HFFc6 (cell line): Measurements from ENCODE around the gene PPP2R5C. TPM values are rescaled to one million over a fixed set of nuclear protein-coding genes. Genes with fewer than 3 reads are reported as not detected.

Experiments
- DNase-seq: peaks from one replicate; pipeline ENCODE4 v3.0.0-alpha.2; 2018
- H3K27ac Mint-ChIP-seq: 2 replicates; pipeline ENCODE4 v1.8.0; 2020; ENCODE audit warnings: mild to moderate bottlenecking, mixed read lengths
- H3K27me3 Mint-ChIP-seq: 2 replicates; pipeline ENCODE4 v1.8.0; 2021; ENCODE audit warnings: mild to moderate bottlenecking, moderate library complexity, mixed read lengths; ENCODE audit not compliant: insufficient read depth
- H3K36me3 Mint-ChIP-seq: 2 replicates; pipeline ENCODE4 v1.8.0; 2021; ENCODE audit warnings: low read depth, mixed read lengths
- H3K4me1 Mint-ChIP-seq: 2 replicates; pipeline ENCODE4 v1.8.0; 2020; ENCODE audit warnings: low read depth, mixed read lengths
- H3K4me3 Mint-ChIP-seq: 2 replicates; pipeline ENCODE4 v1.8.0; 2020; ENCODE audit warnings: mild to moderate bottlenecking, moderate library complexity, mixed read lengths
- H3K9me3 Mint-ChIP-seq: 2 replicates; pipeline ENCODE4 v1.8.0; 2020; ENCODE audit warnings: mild to moderate bottlenecking, mixed read lengths
- CTCF ChIP-seq: fragments of 200-600 bp; sonication (generic); IDR thresholded peaks from 2 replicates; pipeline ENCODE4 v1.5.0; 2021; ENCODE audit warnings: antibody characterized with exemption, mild to moderate bottlenecking
- total RNA-seq, 6 experiments: library from RNA; stranded (reverse); fragmentation: NEBNext Ultra II Directional; extraction: Animal tissue kit (Norgen Biotek cat#: 25700); gene quantifications; 2 replicates in 1 of 6; 3 replicates in 5 of 6; pipeline ENCODE4 v1.2.3, GENCODE V29; 2021

Gene PPP2R5C
- total RNA-seq, 6 experiments from 2014 or later: 108 to 128 (median 122) TPM

- no peaks in the 10 kb centered on the region for H3K36me3 Mint-ChIP-seq
- no peaks in the 10 kb centered on the region; the same call in 1 of the 2 replicates for H3K27me3 Mint-ChIP-seq
These were observed 194.8 kb downstream of the PPP2R5C start for GRCh38 chr14:101956179-101956885.

GRCh38 chr14:101957406-101958234, 196.1 kb downstream of the PPP2R5C start:
- H3K4me1 Mint-ChIP-seq: peaks cover 33% of the 10 kb centered on the region

More at GRCh38 chr14:101956179-101956885, 194.8 kb downstream of the PPP2R5C start:
- H3K27ac Mint-ChIP-seq: no peak overlapping the region
- H3K4me3 Mint-ChIP-seq: no peak overlapping the region
- no peak for DNase-seq
- TF ChIP-seq CTCF: no peak
- peaks cover 20% of the 10 kb centered on the region for H3K4me1 Mint-ChIP-seq
- H3K9me3 Mint-ChIP-seq: no peaks in the 10 kb centered on the region

GRCh38 chr14:101958418-101959180, 197.1 kb downstream of the PPP2R5C start:
- Mint-ChIP-seq H3K27me3 (no peaks in the 10 kb centered on the region; the same call in 1 of the 2 replicates), H3K36me3 (no peaks in the 10 kb centered on the region), H3K9me3 (no peaks in the 10 kb centered on the region), H3K4me3 (no peak overlapping the region), H3K27ac (no peak overlapping the region), H3K4me1 (peaks cover 43% of the 10 kb centered on the region)
- no peak for TF ChIP-seq CTCF
- DNase-seq: no peak

More at GRCh38 chr14:101957406-101958234, 196.1 kb downstream of the PPP2R5C start:
- H3K4me3 Mint-ChIP-seq: no peak overlapping the region
- H3K9me3 Mint-ChIP-seq: no peaks in the 10 kb centered on the region
- H3K27ac Mint-ChIP-seq: no peak overlapping the region
- H3K27me3 Mint-ChIP-seq: no peaks in the 10 kb centered on the region; the same call in 1 of the 2 replicates
- no peak for TF ChIP-seq CTCF
- no peaks in the 10 kb centered on the region for H3K36me3 Mint-ChIP-seq
- no peak for DNase-seq

GRCh38 chr14:101959277-101959676, 197.8 kb downstream of the PPP2R5C start:
- Mint-ChIP-seq H3K27ac (no peak overlapping the region), H3K4me1 (peaks cover 50% of the 10 kb centered on the region), H3K9me3 (no peaks in the 10 kb centered on the region), H3K4me3 (no peak overlapping the region), H3K36me3 (no peaks in the 10 kb centered on the region), H3K27me3 (no peaks in the 10 kb centered on the region; the same call in 1 of the 2 replicates)
- TF ChIP-seq CTCF: no peak
- no peak for DNase-seq

GRCh38 chr14:101960225-101960624, 198.7 kb downstream of the PPP2R5C start:
- H3K4me1 Mint-ChIP-seq: peaks cover 50% of the 10 kb centered on the region
- no peak overlapping the region for H3K27ac Mint-ChIP-seq
- H3K36me3 Mint-ChIP-seq: no peaks in the 10 kb centered on the region
- no peak for DNase-seq
- H3K4me3 Mint-ChIP-seq: no peak overlapping the region
- peak; percentile 73 for TF ChIP-seq CTCF
- H3K9me3 Mint-ChIP-seq: no peaks in the 10 kb centered on the region
- no peaks in the 10 kb centered on the region; the same call in 1 of the 2 replicates for H3K27me3 Mint-ChIP-seq
